GM11168 (cell line): Measurements from ENCODE around the gene GLMN.

Experiments used
- in situ Hi-C: fragments of 300-500 bp; cut with MboI; formaldehyde crosslinking; loops from one replicate; pipeline ENCODE4 v1.12.0; 2022; ENCODE audit warnings: low sequenced_read_pairs; ENCODE audit not compliant: unreplicated experiment

GLMN gene

DNA sequence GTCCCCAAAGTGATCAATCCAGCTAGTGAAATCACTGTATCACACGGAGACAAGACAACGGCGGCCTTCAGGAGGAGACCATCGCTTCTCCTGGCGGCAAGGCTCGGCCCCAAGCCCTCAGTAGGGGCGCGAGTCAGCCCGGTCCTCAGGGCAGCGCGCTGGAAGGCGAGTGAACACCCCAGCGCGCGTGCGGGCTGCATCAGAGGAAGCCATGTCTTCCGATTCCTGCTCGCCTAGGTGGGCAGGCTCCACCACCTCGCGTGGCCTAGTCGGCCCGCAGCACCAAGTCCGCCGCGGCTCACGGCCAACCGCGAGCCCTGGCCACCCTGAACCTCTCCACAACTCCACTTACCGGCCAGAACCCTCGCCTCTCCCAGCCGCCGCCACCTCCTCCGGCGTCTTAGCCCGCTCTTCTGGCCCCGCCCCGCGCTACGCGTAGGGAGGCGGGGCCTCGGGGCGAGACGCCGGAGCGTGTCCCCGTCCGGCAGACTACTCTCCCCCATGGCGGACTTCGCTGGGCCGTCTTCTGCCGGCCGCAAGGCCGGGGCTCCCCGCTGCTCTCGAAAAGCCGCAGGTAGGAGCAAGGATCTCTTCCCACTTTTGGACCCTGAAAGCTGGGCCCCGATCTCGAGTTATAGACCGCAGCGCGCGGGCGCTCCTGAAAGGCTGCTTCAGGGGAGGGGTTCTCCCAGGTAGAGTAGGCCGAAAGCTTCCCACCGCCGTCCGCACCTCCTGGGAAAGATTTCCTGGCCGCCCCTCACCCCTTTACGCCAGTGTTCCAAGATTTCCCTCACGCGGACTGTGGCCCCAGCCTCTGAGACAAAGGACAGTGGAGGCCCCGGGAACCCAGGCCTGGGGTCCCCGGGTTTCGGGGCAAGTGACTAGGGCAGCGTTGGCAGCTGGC lies at the start of gene GLMN, which contains the start of gene RPAP2:
TSS of gene GLMN (minus strand) at position 415 of the 904 bp plus-strand sequence. CDS start 988 bp downstream, outside the sequence.
TSS of gene RPAP2 (plus strand) at position 487 of the 904 bp plus-strand sequence. CDS start at position 502, 15 bp downstream.
- in situ Hi-C loops = no loop called here

- in situ Hi-C loops = no loop called here
These were observed 48.3 kb upstream of the GLMN start for GRCh38 chr1:92346866-92347640.

- in situ Hi-C loops = no loop called here
These were observed 44.3 kb upstream of the GLMN start for GRCh38 chr1:92343061-92343460.

DNA sequence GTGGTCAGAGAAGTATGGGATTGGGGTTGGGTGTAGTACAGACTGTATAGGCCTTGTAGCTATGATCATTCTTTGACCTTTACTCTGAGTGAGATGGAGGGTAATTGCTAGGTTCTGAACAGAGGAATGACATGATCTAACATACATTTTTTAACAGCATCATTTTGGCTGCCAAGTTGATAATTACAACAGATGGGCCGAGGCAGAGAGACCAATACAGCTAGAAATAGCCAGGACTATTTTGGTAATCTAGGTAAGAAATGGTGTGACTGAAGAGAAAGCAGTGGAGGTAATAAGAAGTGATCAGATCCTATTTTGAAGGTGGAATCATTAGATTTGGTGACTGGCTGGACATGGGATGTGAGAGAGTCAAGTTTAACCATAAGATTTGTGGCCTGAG lies 43.6 kb upstream of the GLMN start:
- in situ Hi-C loops = no loop called here

GRCh38 chr1:92340154-92340553 lies 41.4 kb upstream of the GLMN start:
- in situ Hi-C loops = no loop called here

DNA sequence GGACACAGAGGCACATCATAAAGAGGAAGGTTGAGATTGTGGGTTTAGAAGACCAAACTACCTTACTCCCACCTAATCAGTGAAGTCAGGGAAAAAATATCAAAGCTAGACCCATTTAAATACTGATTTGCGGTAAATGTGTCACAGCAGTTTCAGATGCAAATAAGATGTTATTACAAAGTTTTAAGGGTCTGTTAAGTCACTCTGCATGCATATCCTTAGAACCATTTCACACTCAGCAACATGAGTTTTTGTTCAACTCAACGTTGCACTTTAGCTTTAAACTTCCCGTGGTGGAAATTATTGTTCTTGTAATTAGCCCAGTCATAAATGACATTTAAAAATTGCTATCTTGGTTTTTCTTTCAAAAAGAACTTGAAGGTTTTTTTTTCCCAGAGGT lies 34.9 kb upstream of the GLMN start:
- in situ Hi-C loops = no loop called here

DNA sequence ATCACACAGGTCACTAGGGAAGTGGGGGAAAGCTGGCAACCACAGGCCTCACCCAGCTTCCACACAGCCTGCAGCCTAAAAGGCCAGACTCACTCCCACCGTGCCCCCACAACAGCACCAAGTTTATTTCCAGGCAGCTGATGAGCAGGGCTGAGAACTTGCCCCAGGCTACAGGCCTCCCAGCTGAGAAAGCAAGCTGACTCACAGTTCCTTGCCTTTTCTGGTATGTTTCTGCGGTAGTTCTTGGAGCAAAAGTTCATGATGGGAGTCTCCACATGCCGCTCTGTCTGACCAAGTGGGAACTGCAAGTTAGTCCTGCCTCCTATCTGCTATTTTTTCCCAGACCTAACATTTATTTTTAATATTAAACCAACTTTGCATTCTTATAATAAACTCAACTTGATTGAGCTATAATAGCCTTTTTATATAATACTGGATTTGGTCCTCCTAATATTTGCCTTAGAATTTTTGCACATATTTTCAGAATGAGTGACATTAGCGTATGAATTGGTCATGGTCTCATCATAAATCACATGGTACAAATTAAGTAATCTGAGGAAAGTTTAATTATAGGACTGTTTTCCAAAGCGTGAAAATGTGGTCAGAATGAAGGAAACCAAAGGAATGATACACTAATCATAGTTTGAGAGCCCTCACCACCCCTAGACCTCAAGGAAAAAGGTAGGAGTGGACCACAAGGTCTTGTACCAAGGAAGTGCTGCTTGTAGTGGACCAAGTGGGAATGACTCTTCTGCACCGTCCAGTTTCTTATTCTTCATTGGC lies 30.8 kb upstream of the GLMN start:
- in situ Hi-C loops = no loop called here

DNA sequence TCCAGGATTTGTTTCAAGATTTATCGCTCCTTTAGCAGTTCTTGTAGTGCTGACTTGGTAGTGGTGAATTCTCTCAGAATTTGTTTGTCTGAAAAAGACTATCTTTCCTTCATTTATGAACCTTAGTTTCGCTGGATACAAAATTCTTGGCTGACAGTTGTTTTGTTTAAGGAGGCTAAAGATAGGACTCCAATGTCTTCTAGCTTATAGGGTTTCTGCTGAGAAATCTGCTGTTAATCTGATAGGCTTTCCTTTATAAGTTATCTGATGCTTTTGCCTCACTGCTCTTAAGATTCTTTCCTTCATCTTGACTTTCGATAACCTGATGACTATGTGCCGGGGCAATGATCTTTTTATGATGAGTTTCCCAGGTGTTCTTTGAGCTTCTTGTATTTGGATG lies 29.0 kb upstream of the GLMN start:
- in situ Hi-C loops = no loop called here

GRCh38 chr1:92326681-92327080 lies 27.9 kb upstream of the GLMN start:
- in situ Hi-C loops = no loop called here

DNA sequence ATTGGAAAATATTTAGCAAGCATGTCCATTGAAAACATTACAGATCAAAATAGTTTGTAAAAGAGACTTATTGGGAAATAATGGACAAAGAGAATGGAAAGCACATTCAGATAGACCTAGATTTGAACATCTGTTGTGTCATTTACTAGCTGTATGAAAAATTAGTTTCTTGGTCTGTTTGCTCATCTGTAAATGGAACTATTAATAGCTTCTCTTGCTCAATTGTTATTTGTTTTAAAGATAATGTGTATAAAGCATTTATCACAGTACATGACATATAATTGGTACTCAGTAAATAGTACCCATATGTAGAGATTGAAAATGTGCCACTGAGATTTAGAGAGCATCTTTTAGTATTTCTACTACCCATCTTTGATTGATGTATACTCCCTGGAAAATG lies 26.0 kb upstream of the GLMN start:
- in situ Hi-C loops = loop anchor here (25.0 kb wide), 1 partner anchor 513 kb away; the partner anchor contains the start of gene RPL5

- in situ Hi-C loops = loop anchor here (25.0 kb wide), 1 partner anchor 514 kb away; the partner anchor contains the start of gene RPL5
These were observed 25.0 kb upstream of the GLMN start for GRCh38 chr1:92323473-92324453.

- in situ Hi-C loops = loop anchor here (25.0 kb wide), 1 partner anchor 519 kb away; the partner anchor contains the start of gene RPL5
These were observed 19.2 kb upstream of the GLMN start for GRCh38 chr1:92317836-92318493.

- in situ Hi-C loops = loop anchor here (25.0 kb wide), 1 partner anchor 521 kb away; the partner anchor contains the start of gene RPL5
These were observed 17.2 kb upstream of the GLMN start for GRCh38 chr1:92315766-92316599.

DNA sequence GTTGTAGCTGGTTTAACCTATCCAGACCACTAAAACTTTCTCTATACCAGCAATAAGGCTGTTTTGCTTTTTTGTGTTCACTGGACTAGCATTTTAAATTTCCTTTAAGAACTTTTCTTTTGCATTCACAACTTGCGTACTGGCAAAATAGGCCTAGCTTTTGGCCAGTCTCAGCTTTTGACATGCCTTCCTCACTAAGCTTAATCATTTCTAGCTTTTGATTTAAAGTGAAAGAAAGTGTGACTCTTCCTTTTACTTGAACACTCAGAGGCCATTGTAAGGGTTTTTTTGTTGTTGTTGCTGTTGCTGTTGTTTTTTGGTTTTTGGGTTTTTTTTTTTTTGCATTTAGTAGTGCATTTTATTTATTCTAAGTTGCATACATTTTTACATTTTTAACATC lies 15.2 kb upstream of the GLMN start:
- in situ Hi-C loops = loop anchor here (5.0 to 25.0 kb wide), 2 partner anchors 308 to 523 kb away; partner anchors contain the start of gene RPL5

DNA sequence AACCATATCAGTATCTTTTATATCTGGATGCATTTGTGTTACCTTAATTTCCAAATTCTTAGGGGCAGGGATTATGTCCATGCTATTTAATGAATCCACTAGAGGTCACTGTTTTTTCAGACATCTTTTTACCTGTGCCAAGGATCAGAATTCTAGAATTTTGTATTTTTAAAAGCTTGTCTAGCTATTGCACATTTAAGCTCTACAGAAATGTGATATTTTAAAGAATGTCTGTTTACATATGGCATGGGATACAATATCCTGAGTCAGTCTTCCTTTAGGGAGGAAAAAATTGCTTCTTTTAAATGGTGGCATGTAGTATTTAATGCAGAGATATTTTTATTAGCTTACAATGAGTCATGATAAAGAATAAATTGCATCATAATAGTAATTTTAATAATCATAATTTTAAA lies 11.4 kb upstream of the GLMN start:
- in situ Hi-C loops = loop anchor here (5.0 to 25.0 kb wide), 2 partner anchors 312 to 527 kb away; partner anchors contain the start of gene RPL5

DNA sequence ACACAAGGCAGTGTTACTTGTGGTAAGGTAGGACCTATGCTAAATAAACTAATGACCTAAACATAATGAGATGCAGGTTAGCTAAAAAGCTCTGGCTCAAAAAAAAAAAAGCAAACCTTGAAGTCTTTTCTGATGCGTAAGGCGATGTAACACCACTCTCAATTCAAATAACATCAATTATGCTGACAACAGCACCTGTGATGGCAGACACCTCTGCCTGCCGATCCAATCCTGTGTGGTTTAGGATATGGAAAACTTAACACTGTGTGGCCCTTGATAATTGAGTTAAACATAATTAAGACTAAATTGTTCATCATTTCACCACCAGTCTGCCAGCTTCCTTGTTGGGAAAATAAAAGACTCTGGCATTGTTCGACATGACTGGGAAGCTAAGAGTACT lies 9.2 kb upstream of the GLMN start:
- in situ Hi-C loops = loop anchor here (10.0 to 25.0 kb wide), 3 partner anchors 187 to 529 kb away; partner anchors contain the start of gene RPL5

GRCh38 chr1:92306020-92306419 lies 7.2 kb upstream of the GLMN start:
- in situ Hi-C loops = loop anchor here (10.0 to 25.0 kb wide), 3 partner anchors 189 to 531 kb away; partner anchors contain the start of gene RPL5
